GM12878 (cell line): ENCODE measurements around the gene SEL1L3.

Source experiments
- CEBPB ChIP-seq, 2 experiments: fragments of 150-350 bp in 1 of 2; IDR thresholded peaks; 2 replicates each; pipeline ENCODE4 v1.6.1; 2012 to 2014; ENCODE audit warnings: low read depth in 2 of 2, low read length in 2 of 2, borderline replicate concordance in 1 of 2, inconsistent platforms in 1 of 2
- EP300 ChIP-seq, 2 experiments: fragments of 150-350 bp in 1 of 2; IDR thresholded peaks; 2 replicates each; pipeline ENCODE4 v1.6.1; 2011 to 2012; ENCODE audit warnings: low read depth in 2 of 2, low read length in 2 of 2, borderline replicate concordance in 1 of 2, improper control_type of control experiment in 1 of 2, inconsistent platforms in 1 of 2; ENCODE audit not compliant: control insufficient read depth in 1 of 2
- KDM1A ChIP-seq: fragments of 200-600 bp; sonication (generic); IDR thresholded peaks from 2 replicates; pipeline ENCODE4 v1.6.1; 2016; ENCODE audit warnings: borderline replicate concordance
- POLR2AphosphoS5 ChIP-seq: IDR thresholded peaks from 2 replicates; pipeline ENCODE4 v1.6.1; 2011; ENCODE audit warnings: mild to moderate bottlenecking, low read length, inconsistent platforms
- RAD21 ChIP-seq: IDR thresholded peaks from 2 replicates; pipeline ENCODE4 v1.6.1; 2011; ENCODE audit warnings: mild to moderate bottlenecking, low read depth, low read length, moderate library complexity; ENCODE audit not compliant: insufficient read depth
- SMAD1 ChIP-seq: fragments of 450-650 bp; IDR thresholded peaks from 2 replicates; pipeline ENCODE4 v1.6.1; 2018; ENCODE audit warnings: mild to moderate bottlenecking, low read depth; ENCODE audit not compliant: partially characterized antibody
- TCF12 ChIP-seq: IDR thresholded peaks from 2 replicates; pipeline ENCODE4 v1.6.1; 2011; ENCODE audit warnings: low read depth, mild to moderate bottlenecking, low read length
- ZNF24 ChIP-seq: fragments of 450-650 bp; IDR thresholded peaks from 2 replicates; pipeline ENCODE4 v1.6.1; 2017; ENCODE audit warnings: antibody characterized with exemption, mild to moderate bottlenecking
- TF ChIP-seq, protein P1 (sequence below): fragments of 150-350 bp; IDR thresholded peaks from 2 replicates; pipeline ENCODE4 v1.6.1; 2016; ENCODE audit warnings: low read depth, low read length
- TF ChIP-seq, protein P2 (sequence below), 3 experiments: IDR thresholded peaks in 2 of 3; conservative IDR thresholded peaks in 1 of 3; 2 replicates each; pipeline ENCODE4 v1.5.1; 2011; ENCODE audit warnings: low read depth in 3 of 3, low read length in 3 of 3, mild to moderate bottlenecking in 3 of 3, control low read depth in 2 of 3, moderate library complexity in 2 of 3, inconsistent platforms in 1 of 3, mixed read lengths in 1 of 3; ENCODE audit not compliant: control insufficient read depth in 2 of 3, insufficient read depth in 1 of 3; ENCODE audit errors: extremely low read depth in 1 of 3
- TF ChIP-seq, protein P3 (sequence below): IDR thresholded peaks from 2 replicates; pipeline ENCODE4 v1.6.1; 2012; ENCODE audit warnings: low read depth, low read length, improper control_type of control experiment
- TF ChIP-seq, protein P4 (sequence below): fragments of 450-650 bp; formaldehyde crosslinking; IDR thresholded peaks from 2 replicates; pipeline ENCODE4 v1.4.0; 2022; ENCODE audit warnings: mild to moderate bottlenecking, moderate library complexity
- TF ChIP-seq, protein P5 (sequence below): IDR thresholded peaks from 2 replicates; pipeline ENCODE4 v1.6.1; 2012; ENCODE audit warnings: low read depth, low read length, improper control_type of control experiment
- TF ChIP-seq, protein P6 (sequence below): IDR thresholded peaks from 2 replicates; pipeline ENCODE4 v1.6.1; 2011; ENCODE audit warnings: low read depth, low read length, improper control_type of control experiment, borderline replicate concordance

DNA sequence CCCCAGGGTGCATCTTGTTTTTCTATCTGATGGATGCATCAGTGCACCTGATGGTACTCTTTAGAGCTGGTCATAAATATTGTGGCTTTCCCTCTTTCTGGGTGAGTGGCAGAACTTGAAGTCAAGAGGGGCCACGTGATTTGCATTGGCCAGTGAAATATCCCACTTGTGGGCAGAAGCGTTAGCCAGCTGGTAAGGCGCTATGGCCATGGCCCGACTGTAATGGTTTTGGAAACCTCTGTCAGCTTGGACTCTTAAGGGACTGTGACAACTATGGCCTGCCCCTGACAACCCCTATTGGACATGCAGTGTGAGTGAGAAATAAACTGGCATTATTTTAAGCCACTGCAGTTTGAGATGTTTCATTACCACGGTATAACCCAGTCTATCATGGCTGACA, 72.8 kb downstream of the SEL1L3 start:
- TF ChIP-seq, protein P1, sequence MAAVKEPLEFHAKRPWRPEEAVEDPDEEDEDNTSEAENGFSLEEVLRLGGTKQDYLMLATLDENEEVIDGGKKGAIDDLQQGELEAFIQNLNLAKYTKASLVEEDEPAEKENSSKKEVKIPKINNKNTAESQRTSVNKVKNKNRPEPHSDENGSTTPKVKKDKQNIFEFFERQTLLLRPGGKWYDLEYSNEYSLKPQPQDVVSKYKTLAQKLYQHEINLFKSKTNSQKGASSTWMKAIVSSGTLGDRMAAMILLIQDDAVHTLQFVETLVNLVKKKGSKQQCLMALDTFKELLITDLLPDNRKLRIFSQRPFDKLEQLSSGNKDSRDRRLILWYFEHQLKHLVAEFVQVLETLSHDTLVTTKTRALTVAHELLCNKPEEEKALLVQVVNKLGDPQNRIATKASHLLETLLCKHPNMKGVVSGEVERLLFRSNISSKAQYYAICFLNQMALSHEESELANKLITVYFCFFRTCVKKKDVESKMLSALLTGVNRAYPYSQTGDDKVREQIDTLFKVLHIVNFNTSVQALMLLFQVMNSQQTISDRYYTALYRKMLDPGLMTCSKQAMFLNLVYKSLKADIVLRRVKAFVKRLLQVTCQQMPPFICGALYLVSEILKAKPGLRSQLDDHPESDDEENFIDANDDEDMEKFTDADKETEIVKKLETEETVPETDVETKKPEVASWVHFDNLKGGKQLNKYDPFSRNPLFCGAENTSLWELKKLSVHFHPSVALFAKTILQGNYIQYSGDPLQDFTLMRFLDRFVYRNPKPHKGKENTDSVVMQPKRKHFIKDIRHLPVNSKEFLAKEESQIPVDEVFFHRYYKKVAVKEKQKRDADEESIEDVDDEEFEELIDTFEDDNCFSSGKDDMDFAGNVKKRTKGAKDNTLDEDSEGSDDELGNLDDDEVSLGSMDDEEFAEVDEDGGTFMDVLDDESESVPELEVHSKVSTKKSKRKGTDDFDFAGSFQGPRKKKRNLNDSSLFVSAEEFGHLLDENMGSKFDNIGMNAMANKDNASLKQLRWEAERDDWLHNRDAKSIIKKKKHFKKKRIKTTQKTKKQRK: no peak
- TF ChIP-seq, protein P2, sequence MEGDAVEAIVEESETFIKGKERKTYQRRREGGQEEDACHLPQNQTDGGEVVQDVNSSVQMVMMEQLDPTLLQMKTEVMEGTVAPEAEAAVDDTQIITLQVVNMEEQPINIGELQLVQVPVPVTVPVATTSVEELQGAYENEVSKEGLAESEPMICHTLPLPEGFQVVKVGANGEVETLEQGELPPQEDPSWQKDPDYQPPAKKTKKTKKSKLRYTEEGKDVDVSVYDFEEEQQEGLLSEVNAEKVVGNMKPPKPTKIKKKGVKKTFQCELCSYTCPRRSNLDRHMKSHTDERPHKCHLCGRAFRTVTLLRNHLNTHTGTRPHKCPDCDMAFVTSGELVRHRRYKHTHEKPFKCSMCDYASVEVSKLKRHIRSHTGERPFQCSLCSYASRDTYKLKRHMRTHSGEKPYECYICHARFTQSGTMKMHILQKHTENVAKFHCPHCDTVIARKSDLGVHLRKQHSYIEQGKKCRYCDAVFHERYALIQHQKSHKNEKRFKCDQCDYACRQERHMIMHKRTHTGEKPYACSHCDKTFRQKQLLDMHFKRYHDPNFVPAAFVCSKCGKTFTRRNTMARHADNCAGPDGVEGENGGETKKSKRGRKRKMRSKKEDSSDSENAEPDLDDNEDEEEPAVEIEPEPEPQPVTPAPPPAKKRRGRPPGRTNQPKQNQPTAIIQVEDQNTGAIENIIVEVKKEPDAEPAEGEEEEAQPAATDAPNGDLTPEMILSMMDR (IDR thresholded peaks at IDR 0.05 in 2 of 3, conservative IDR thresholded peaks at IDR 0.05 in 1 of 3; ENCODE audit: control insufficient read depth in 2 of 3, extremely low read depth in 1 of 3, insufficient read depth in 1 of 3, low read depth in 3 of 3, low read length in 3 of 3): no peak
- TF ChIP-seq SMAD1 (no peak), POLR2AphosphoS5 (no peak), TCF12 (no peak), RAD21 (no peak), ZNF24 (no peak), CEBPB (IDR thresholded peaks at IDR 0.05; ENCODE audit: borderline replicate concordance in 1 of 2, low read depth in 2 of 2, low read length in 2 of 2) (no peak), KDM1A (no peak), EP300 (IDR thresholded peaks at IDR 0.05; ENCODE audit: borderline replicate concordance in 1 of 2, control insufficient read depth in 1 of 2, low read depth in 2 of 2, low read length in 2 of 2) (no peak)
- TF ChIP-seq, protein P3, sequence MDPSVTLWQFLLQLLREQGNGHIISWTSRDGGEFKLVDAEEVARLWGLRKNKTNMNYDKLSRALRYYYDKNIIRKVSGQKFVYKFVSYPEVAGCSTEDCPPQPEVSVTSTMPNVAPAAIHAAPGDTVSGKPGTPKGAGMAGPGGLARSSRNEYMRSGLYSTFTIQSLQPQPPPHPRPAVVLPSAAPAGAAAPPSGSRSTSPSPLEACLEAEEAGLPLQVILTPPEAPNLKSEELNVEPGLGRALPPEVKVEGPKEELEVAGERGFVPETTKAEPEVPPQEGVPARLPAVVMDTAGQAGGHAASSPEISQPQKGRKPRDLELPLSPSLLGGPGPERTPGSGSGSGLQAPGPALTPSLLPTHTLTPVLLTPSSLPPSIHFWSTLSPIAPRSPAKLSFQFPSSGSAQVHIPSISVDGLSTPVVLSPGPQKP: no peak
- TF ChIP-seq, protein P4, sequence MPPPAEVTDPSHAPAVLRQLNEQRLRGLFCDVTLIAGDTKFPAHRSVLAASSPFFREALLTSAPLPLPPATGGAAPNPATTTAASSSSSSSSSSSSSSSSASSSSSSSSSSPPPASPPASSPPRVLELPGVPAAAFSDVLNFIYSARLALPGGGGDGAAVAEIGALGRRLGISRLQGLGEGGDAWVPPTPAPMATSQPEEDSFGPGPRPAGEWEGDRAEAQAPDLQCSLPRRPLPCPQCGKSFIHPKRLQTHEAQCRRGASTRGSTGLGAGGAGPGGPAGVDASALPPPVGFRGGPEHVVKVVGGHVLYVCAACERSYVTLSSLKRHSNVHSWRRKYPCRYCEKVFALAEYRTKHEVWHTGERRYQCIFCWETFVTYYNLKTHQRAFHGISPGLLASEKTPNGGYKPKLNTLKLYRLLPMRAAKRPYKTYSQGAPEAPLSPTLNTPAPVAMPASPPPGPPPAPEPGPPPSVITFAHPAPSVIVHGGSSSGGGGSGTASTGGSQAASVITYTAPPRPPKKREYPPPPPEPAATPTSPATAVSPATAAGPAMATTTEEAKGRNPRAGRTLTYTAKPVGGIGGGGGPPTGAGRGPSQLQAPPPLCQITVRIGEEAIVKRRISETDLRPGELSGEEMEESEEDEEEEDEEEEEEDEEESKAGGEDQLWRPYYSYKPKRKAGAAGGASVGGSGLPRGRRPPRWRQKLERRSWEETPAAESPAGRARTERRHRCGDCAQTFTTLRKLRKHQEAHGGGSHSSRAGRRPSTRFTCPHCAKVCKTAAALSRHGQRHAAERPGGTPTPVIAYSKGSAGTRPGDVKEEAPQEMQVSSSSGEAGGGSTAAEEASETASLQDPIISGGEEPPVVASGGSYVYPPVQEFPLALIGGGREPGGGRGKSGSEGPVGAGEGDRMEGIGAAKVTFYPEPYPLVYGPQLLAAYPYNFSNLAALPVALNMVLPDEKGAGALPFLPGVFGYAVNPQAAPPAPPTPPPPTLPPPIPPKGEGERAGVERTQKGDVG: no peak
- TF ChIP-seq, protein P5, sequence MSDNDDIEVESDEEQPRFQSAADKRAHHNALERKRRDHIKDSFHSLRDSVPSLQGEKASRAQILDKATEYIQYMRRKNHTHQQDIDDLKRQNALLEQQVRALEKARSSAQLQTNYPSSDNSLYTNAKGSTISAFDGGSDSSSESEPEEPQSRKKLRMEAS: no peak
- TF ChIP-seq, protein P6, sequence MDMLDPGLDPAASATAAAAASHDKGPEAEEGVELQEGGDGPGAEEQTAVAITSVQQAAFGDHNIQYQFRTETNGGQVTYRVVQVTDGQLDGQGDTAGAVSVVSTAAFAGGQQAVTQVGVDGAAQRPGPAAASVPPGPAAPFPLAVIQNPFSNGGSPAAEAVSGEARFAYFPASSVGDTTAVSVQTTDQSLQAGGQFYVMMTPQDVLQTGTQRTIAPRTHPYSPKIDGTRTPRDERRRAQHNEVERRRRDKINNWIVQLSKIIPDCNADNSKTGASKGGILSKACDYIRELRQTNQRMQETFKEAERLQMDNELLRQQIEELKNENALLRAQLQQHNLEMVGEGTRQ: no peak
